Mononuclear cell (primary cell): Measurements from ENCODE around the gene RIMBP2. TPM values are rescaled to one million over a fixed set of nuclear protein-coding genes. Genes with fewer than 3 reads are reported as not detected.

Experiments
- H3K27me3 ChIP-seq: 2 replicates; pipeline ENCODE4 v1.6.0; 2011; ENCODE audit warnings: low read length, control low read depth; ENCODE audit not compliant: insufficient read depth
- H3K4me1 ChIP-seq: 2 replicates; pipeline ENCODE4 v1.5.1; 2011; ENCODE audit warnings: mild to moderate bottlenecking, low read length, control low read depth; ENCODE audit not compliant: insufficient read depth
- H3K4me3 ChIP-seq: 2 replicates; pipeline ENCODE4 v1.5.1; 2011; ENCODE audit warnings: mild to moderate bottlenecking, low read length, moderate library complexity
- H3K9me3 ChIP-seq: 2 replicates; pipeline ENCODE4 v1.5.1; 2011; ENCODE audit warnings: low read depth, mild to moderate bottlenecking, control low read depth, low read length
- total RNA-seq: library from RNA; depleted of rRNA; stranded (reverse); fragments of >200 nt; gene quantifications from one replicate; pipeline ENCODE4 v1.2.3, GENCODE V29; 2012

The RIMBP2 gene
- total RNA-seq, 1 donor: not detected

- H3K9me3 ChIP-seq: no peaks in the 10 kb centered on the region
- no peak overlapping the region for H3K4me3 ChIP-seq
- no peaks in the 10 kb centered on the region for H3K4me1 ChIP-seq
- no peaks in the 10 kb centered on the region for H3K27me3 ChIP-seq
These were observed 144.4 kb downstream of the RIMBP2 start for GRCh38 chr12:130571734-130572133.

- no peak overlapping the region for H3K4me3 ChIP-seq
- no peaks in the 10 kb centered on the region for H3K9me3 ChIP-seq
- H3K4me1 ChIP-seq: no peaks in the 10 kb centered on the region
- H3K27me3 ChIP-seq: no peaks in the 10 kb centered on the region
These were observed 145.0 kb downstream of the RIMBP2 start for GRCh38 chr12:130571089-130571488.

- no peaks in the 10 kb centered on the region for H3K9me3 ChIP-seq
- H3K4me3 ChIP-seq: no peak overlapping the region
- H3K27me3 ChIP-seq: no peaks in the 10 kb centered on the region
- H3K4me1 ChIP-seq: no peaks in the 10 kb centered on the region
These were observed 146.6 kb downstream of the RIMBP2 start for GRCh38 chr12:130569521-130569920.

DNA sequence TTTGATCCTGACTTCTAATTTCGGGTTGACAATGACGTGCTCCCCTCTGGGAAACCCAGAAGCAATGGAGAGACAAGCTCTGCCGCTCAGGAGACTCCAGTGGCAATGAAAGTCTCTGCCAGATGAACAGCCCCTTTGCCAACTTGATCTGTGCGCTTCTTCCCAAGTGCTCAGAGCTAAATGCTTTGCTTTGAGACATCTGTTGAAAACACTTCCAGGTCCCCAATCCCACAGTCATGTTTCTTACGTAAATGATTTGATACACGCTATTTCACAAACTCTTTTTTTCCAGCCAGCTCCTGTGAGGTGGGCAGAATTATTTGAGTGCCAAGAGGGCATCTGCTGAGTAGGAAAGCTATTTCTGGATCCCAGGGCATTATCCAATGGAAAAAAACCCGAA lies 147.6 kb downstream of the RIMBP2 start:
- Histone ChIP-seq H3K4me3 (no peak overlapping the region), H3K27me3 (no peaks in the 10 kb centered on the region), H3K9me3 (no peaks in the 10 kb centered on the region), H3K4me1 (no peaks in the 10 kb centered on the region)

- Histone ChIP-seq H3K4me1 (no peaks in the 10 kb centered on the region), H3K27me3 (no peaks in the 10 kb centered on the region), H3K9me3 (no peaks in the 10 kb centered on the region), H3K4me3 (no peak overlapping the region)
These were observed 148.1 kb downstream of the RIMBP2 start for GRCh38 chr12:130568041-130568440.

DNA sequence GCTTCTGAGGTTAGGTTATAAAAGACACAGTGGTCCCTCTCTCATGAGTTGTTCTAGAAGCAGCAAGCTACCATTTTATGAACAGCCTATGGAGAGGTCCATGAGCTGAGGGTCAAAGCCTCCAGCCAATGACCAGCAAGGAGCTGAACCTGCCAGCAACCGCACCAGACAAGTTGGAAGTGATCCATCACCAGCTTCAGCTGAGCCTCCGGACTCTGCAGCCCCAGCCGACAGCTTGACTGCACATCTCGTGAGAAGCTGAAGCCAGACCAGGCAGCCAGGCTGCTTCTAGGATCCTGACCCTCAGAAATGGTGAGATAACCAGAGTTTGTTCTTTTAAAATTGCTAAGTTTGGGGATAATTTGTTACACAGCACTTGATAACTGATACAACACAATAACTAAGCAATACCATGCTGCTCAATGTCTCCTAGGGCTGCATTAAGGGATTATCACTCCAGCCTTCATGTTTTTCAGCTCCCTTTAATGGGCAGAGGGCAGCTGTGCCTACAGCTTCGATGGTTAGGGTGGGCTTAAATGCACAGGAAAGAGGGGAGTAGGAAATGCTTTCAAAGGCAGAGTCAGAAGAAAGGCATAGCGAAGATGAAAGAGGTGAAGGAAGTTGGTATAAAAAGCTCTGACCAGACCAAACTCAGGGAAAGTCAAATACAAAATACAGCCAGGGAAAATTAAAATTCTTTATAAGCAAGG lies 149.5 kb downstream of the RIMBP2 start:
- Histone ChIP-seq H3K4me1 (no peaks in the 10 kb centered on the region), H3K9me3 (no peaks in the 10 kb centered on the region), H3K27me3 (no peaks in the 10 kb centered on the region), H3K4me3 (no peak overlapping the region)

DNA sequence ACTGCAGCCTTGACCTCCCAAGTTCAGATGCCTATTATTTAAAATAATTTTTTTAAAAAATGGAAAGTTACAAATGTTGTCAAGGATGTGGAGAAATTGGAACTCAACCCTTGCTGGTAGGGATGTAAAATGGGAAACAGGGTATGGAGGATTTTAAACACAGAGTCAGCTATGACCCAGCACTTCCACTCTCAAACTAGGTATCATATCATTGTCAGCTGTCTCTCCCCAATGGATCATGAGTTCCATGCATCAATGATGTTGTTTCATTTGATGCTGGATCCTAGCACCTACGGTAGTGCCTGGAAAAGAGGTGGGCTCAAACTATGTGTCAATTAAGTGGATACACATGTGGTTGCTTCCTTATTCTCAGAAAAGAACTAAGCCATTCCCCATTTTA lies 150.9 kb downstream of the RIMBP2 start:
- H3K9me3 ChIP-seq: no peaks in the 10 kb centered on the region
- no peaks in the 10 kb centered on the region for H3K27me3 ChIP-seq
- H3K4me3 ChIP-seq: no peak overlapping the region
- H3K4me1 ChIP-seq: no peaks in the 10 kb centered on the region

- Histone ChIP-seq H3K9me3 (no peaks in the 10 kb centered on the region), H3K27me3 (no peaks in the 10 kb centered on the region), H3K4me3 (no peak overlapping the region), H3K4me1 (no peaks in the 10 kb centered on the region)
These were observed 152.8 kb downstream of the RIMBP2 start for GRCh38 chr12:130563323-130563722.

GRCh38 chr12:130562716-130563115 lies 153.4 kb downstream of the RIMBP2 start:
- H3K4me3 ChIP-seq: no peak overlapping the region
- no peaks in the 10 kb centered on the region for H3K9me3 ChIP-seq
- no peaks in the 10 kb centered on the region for H3K4me1 ChIP-seq

DNA sequence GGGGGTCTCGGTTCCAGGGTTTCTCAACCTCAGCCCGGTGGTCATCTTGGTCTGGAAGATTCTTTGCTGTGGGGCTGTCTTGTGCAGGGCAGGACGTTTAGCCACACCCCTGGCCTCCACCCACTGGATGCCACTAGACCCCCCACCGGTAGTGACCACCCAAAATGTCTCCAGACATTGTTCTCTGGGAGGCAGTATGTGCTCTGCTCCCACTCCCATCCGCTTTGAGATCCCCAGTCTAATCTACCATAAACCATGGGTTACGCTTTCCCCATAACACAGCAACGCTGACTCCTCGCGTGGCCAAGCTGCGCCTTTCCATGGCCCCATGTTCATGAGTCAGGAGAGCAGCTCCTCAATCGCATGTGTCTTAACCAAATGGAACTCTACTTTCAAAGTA lies 155.8 kb downstream of the RIMBP2 start:
- no peaks in the 10 kb centered on the region for H3K4me1 ChIP-seq
- no peaks in the 10 kb centered on the region for H3K27me3 ChIP-seq
- no peak overlapping the region for H3K4me3 ChIP-seq
- no peaks in the 10 kb centered on the region for H3K9me3 ChIP-seq

More at GRCh38 chr12:130562716-130563115, 153.4 kb downstream of the RIMBP2 start:
- no peaks in the 10 kb centered on the region for H3K27me3 ChIP-seq

DNA sequence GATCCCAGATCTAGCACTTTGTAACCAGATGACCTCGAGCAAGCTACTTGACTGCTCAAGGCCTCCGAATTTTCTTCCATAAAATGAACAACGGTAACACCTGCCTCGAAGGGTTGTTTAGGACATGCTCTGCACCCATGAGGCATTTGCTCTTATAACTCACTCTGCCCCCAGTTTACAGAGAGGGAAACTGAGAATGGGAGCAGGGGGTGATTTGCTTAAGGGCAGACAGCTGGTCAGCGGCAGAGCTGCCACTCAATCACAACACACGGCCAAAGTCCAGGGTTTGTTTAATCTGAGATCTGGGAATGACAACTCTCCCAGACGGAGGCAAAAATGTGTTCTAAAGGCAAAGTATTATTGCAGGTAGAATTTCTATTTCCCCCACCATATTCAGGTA lies 156.3 kb downstream of the RIMBP2 start:
- no peaks in the 10 kb centered on the region for H3K4me1 ChIP-seq

DNA sequence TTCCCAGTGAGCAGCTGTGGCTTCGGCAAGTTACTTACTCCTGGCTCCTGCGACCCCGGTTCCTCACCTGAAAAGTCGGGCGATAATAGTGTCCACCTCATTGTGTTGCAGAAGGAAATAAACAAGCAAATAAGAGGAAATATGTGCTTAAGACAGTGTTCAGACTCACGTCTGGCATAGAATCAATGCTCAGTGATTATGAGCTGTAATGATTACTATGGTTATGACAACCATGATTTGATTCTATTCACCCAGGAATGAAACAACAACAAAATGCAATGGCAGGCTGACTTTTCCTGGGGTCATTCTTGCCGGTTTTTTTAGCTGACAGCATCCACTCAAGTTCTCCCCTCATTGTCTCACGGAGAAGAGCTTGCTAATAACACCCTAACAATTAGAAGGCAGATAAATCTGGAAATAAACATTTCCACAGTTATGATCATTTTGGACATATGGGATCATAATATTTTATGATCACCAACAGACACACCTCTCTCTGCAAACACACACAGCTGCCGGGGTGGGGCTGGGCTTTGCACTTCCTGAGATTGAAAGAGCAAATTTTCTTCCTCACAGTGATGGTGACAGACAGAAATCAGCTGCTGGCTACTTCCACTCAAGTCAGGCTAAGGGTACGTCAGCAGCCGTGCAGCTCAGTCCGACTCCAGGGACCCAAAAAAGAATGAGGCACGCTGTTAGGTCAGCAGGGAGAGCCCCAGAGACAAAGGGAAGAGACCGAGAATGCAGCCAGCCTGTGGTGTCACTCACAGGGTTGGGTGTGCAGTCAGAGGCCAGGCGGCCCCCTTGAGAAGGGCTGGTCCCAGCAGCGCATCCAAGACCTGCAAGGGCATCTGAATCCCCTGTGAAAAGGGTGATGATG lies 158.0 kb downstream of the RIMBP2 start:
- Histone ChIP-seq H3K4me3 (no peak overlapping the region), H3K9me3 (no peaks in the 10 kb centered on the region), H3K4me1 (no peaks in the 10 kb centered on the region), H3K27me3 (no peaks in the 10 kb centered on the region)

More for the DNA sequence above, 156.3 kb downstream of the RIMBP2 start:
- Histone ChIP-seq H3K9me3 (no peaks in the 10 kb centered on the region), H3K4me3 (no peak overlapping the region), H3K27me3 (no peaks in the 10 kb centered on the region)

DNA sequence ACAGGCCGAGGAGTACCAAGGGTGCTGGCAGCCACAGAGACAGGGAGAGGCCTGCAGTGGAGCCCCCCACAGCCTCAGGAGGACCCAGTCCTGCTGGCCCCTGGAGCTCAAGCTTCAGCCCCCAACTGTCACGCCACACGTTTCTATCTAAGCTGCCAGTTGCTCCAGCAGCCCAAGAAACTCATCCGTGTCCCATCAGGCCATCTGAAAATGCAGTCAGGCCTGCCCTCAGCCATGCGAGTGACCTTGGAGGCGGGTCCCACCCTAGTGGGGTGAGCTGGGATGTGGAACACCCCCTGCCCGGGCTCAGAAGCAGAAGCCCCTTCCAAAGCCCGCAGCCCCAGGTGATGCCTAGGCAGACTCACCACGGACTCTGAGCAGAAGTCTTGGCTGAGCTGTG lies 158.9 kb downstream of the RIMBP2 start:
- Histone ChIP-seq H3K27me3 (no peaks in the 10 kb centered on the region), H3K9me3 (no peaks in the 10 kb centered on the region), H3K4me3 (no peak overlapping the region), H3K4me1 (no peaks in the 10 kb centered on the region)

DNA sequence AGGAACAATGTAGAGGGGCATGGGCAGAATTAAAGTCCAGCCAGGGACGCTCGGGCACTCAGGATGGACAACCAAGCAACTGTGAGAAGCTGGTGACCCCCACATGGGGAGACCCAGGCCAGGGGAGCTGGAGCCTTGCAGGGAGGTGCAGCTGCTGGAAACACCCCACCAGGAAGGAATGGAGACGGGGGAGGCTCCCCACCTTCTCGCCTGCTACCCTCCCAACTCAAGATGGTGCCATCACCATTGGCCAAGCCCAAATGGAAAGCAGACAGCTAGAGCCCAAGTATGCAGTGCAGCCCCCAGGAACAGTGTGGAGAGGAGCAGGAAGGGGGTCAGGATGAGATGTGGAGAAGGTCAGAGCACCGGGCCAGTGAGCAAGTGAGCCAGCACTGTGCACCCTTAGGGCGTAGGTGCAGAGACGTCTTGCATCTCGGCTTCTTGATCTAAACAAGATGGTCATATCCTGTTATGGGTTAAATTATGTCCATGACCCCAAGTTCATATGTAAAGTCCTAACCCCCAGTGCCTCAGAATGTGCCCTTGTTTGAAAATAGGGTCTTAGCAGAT lies 159.5 kb downstream of the RIMBP2 start:
- Histone ChIP-seq H3K27me3 (no peaks in the 10 kb centered on the region), H3K4me1 (no peaks in the 10 kb centered on the region), H3K4me3 (no peak overlapping the region), H3K9me3 (no peaks in the 10 kb centered on the region)
